ENCODE measurements around the gene CREB3L2.
A peak's percentile ranks its signal among the peaks of the same experiment; 100 is the strongest.

Gene CREB3L2, protein sequence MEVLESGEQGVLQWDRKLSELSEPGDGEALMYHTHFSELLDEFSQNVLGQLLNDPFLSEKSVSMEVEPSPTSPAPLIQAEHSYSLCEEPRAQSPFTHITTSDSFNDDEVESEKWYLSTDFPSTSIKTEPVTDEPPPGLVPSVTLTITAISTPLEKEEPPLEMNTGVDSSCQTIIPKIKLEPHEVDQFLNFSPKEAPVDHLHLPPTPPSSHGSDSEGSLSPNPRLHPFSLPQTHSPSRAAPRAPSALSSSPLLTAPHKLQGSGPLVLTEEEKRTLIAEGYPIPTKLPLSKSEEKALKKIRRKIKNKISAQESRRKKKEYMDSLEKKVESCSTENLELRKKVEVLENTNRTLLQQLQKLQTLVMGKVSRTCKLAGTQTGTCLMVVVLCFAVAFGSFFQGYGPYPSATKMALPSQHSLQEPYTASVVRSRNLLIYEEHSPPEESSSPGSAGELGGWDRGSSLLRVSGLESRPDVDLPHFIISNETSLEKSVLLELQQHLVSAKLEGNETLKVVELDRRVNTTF

GRCh38 chr7:138001529-138002095 lies at the start of gene CREB3L2:
Gene CREB3L2, minus strand, starts transcription at chr7:138002086. Its CDS starts 381 bp downstream, at chr7:138001705.
- peak within 1 kb of the TSS; percentile 32 for H3K27ac ChIP-seq (ENCODE audit: extremely low read depth, low read depth, low read length)
- POLR2A ChIA-PET, result interaction anchor here (0.5 to 1.6 kb wide), 4 partner anchors 48 to 306 kb away, joined by 3 to 6 read pairs (median 3); no protein-coding TSS in a partner anchor
- TF ChIP-seq ZBTB48 (tag by site-specific recombination; IDR thresholded peaks at IDR 0.05) (peak; percentile 93), ZNF24 (tag by site-specific recombination; IDR thresholded peaks at IDR 0.05) (peak; percentile 39; the same call in 1 of the 2 replicates), ZSCAN23 (tag by site-specific recombination; IDR thresholded peaks at IDR 0.05) (no peak), ZNF658 (tag by site-specific recombination; IDR thresholded peaks at IDR 0.05) (no peak), TSHZ1 (tag by site-specific recombination; IDR thresholded peaks at IDR 0.05; ENCODE audit: borderline replicate concordance) (no peak), ZNF433 (tag by site-specific recombination; IDR thresholded peaks at IDR 0.05; ENCODE audit: low read depth) (no peak), ZBTB17 (tag by site-specific recombination; IDR thresholded peaks at IDR 0.05) (peak; percentile 81), ZNF692 (tag by site-specific recombination; IDR thresholded peaks at IDR 0.05) (peak; percentile 87), ZNF514 (tag by site-specific recombination; IDR thresholded peaks at IDR 0.05) (no peak), ZFP37 (tag by site-specific recombination; IDR thresholded peaks at IDR 0.05) (peak; percentile 89), ZNF138 (tag by site-specific recombination; IDR thresholded peaks at IDR 0.05; ENCODE audit: borderline replicate concordance) (no peak), ZNF239 (tag by site-specific recombination; IDR thresholded peaks at IDR 0.05) (no peak), YY1 (tag by site-specific recombination; IDR thresholded peaks at IDR 0.05) (peak; percentile 71), GLIS2 (tag by site-specific recombination; IDR thresholded peaks at IDR 0.05) (peak; percentile 75), ZNF280C (tag by site-specific recombination; IDR thresholded peaks at IDR 0.05) (no peak), SCRT2 (tag by site-specific recombination; IDR thresholded peaks at IDR 0.05) (no peak), BCL11B (tag by site-specific recombination; IDR thresholded peaks at IDR 0.05; ENCODE audit: low read depth) (no peak), ZNF16 (tag by site-specific recombination; IDR thresholded peaks at IDR 0.05; ENCODE audit: low read depth) (0 out of 2 replicates have a peak, but pooled peaks have one; percentile 32), PRDM6 (tag by site-specific recombination; IDR thresholded peaks at IDR 0.05) (no peak), ZBTB1 (tag by site-specific recombination; IDR thresholded peaks at IDR 0.05) (no peak), ZNF366 (tag by site-specific recombination; conservative IDR thresholded peaks at IDR 0.05) (no peak), ZNF529 (tag by site-specific recombination; IDR thresholded peaks at IDR 0.05; ENCODE audit: insufficient replicate concordance) (no peak), ZNF670 (tag by site-specific recombination; IDR thresholded peaks at IDR 0.05; ENCODE audit: low read depth) (no peak)
- TF ChIP-seq, protein P1, sequence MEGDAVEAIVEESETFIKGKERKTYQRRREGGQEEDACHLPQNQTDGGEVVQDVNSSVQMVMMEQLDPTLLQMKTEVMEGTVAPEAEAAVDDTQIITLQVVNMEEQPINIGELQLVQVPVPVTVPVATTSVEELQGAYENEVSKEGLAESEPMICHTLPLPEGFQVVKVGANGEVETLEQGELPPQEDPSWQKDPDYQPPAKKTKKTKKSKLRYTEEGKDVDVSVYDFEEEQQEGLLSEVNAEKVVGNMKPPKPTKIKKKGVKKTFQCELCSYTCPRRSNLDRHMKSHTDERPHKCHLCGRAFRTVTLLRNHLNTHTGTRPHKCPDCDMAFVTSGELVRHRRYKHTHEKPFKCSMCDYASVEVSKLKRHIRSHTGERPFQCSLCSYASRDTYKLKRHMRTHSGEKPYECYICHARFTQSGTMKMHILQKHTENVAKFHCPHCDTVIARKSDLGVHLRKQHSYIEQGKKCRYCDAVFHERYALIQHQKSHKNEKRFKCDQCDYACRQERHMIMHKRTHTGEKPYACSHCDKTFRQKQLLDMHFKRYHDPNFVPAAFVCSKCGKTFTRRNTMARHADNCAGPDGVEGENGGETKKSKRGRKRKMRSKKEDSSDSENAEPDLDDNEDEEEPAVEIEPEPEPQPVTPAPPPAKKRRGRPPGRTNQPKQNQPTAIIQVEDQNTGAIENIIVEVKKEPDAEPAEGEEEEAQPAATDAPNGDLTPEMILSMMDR (tag by site-specific recombination; IDR thresholded peaks at IDR 0.05), result no peak; the same call in 1 of the 2 replicates

More at GRCh38 chr7:138001529-138002095, at the start of gene CREB3L2:
- Histone ChIP-seq H3K4me1 (ENCODE audit: control insufficient read depth, insufficient read depth, low read length) (no peaks in the 10 kb centered on the region), H3K9me3 (ENCODE audit: control insufficient read depth, insufficient read depth, low read depth, low read length) (no peaks in the 10 kb centered on the region), H3K36me3 (ENCODE audit: control insufficient read depth in 2 of 2, insufficient read depth in 1 of 2, low read length in 2 of 2) (no peaks in the 10 kb centered on the region), H3K4me3 (ENCODE audit: low read depth, low read length) (peak within 1 kb of the TSS; percentile 98)
- CTCF ChIA-PET, result interaction anchor here (0.6 to 6.6 kb wide), 23 partner anchors 10 to 1362 kb away, joined by 3 to 64 read pairs (median 5); no protein-coding TSS in a partner anchor
